Endothelial cell of umbilical vein (primary cell): ENCODE measurements around the gene RAP1GAP2. TPM values are rescaled to one million over a fixed set of nuclear protein-coding genes. Genes with fewer than 3 reads are reported as not detected.

ENCODE experiments used
- BruUV-seq: library from RNA; stranded (reverse); fragments of 400-500 nt; replicated peaks from 2 replicates; lab custom pipeline; 2021; lab: Mats Ljungman, UMichigan
- CTCF ChIA-PET: fragments of 300-600, 350-600 bp; sonication (Branson Sonifier 250); formaldehyde crosslinking; loops from one replicate; lab custom pipeline; 2021; ENCODE audit warnings: antibody characterized with exemption, inconsistent platforms; lab: Charles Lee
- POLR2A ChIA-PET: fragments of 300-600, 350-600 bp; sonication (Branson Sonifier 250); formaldehyde crosslinking; loops from one replicate; lab custom pipeline; 2021; ENCODE audit warnings: antibody characterized with exemption, inconsistent platforms; lab: Charles Lee
- DNase-seq: peaks from one replicate; pipeline ENCODE4 v3.0.0-alpha.2; 2011; ENCODE audit warnings: low read depth, low spot score
- FAIRE-seq: peaks from 2 replicates; lab custom pipeline; 2011; peaks lifted over from hg19 to GRCh38; lab: Jason Lieb, UNC
- H2AFZ ChIP-seq: 2 replicates; pipeline ENCODE4 v1.6.0; 2012; ENCODE audit warnings: low read depth, low read length, control low read depth, inconsistent platforms
- H3K27ac ChIP-seq: 2 replicates; pipeline ENCODE4 v1.5.1; 2011; ENCODE audit warnings: low read depth, mild to moderate bottlenecking, control low read depth, low read length, moderate library complexity; ENCODE audit not compliant: insufficient read depth
- H3K27me3 ChIP-seq, 2 experiments: 2 replicates each; pipeline versions ENCODE4 v1.6.0 to v1.6.1; 2011; ENCODE audit warnings: low read length in 2 of 2, mixed read lengths in 1 of 2; ENCODE audit not compliant: control insufficient read depth in 2 of 2, insufficient read depth in 2 of 2
- H3K36me3 ChIP-seq, 2 experiments: 2 replicates in 1 of 2; 3 replicates in 1 of 2; pipeline ENCODE4 v1.5.1; 2011; ENCODE audit warnings: low read length in 2 of 2, mild to moderate bottlenecking in 1 of 2, moderate library complexity in 1 of 2; ENCODE audit not compliant: control insufficient read depth in 2 of 2, insufficient read depth in 2 of 2; ENCODE audit errors: extremely low read depth in 1 of 2
- H3K4me1 ChIP-seq: 3 replicates; pipeline ENCODE4 v1.5.1; 2011; ENCODE audit warnings: mild to moderate bottlenecking, low read length; ENCODE audit not compliant: control insufficient read depth, insufficient read depth; ENCODE audit errors: extremely low read depth
- H3K4me2 ChIP-seq: 2 replicates; pipeline ENCODE4 v1.6.1; 2011; ENCODE audit warnings: low read length, control low read depth, mixed read lengths; ENCODE audit not compliant: insufficient read depth
- H3K4me3 ChIP-seq, 3 experiments: fragments of 200-600 bp in 1 of 3; sonication (generic), shearing (Covaris generic) in 1 of 3; replicated peaks in 1 of 3; 2 replicates each; pipeline ENCODE4 v1.5.1; 2011 to 2016; ENCODE audit warnings: control low read depth in 3 of 3, low read length in 3 of 3, mild to moderate bottlenecking in 2 of 3, inconsistent platforms in 1 of 3, low read depth in 1 of 3, moderate library complexity in 1 of 3; ENCODE audit not compliant: insufficient read depth in 1 of 3
- H3K79me2 ChIP-seq: 2 replicates; pipeline ENCODE4 v1.6.0; 2012; ENCODE audit warnings: low read length, inconsistent platforms; ENCODE audit not compliant: control insufficient read depth, insufficient read depth
- H3K9ac ChIP-seq: replicated peaks from 2 replicates; pipeline ENCODE3; 2011; ENCODE audit warnings: low read length, control low read depth; ENCODE audit not compliant: insufficient read depth; ENCODE audit errors: extremely low read depth
- H3K9me1 ChIP-seq: replicated peaks from 3 replicates; pipeline ENCODE4 v1.6.0; 2011; ENCODE audit warnings: mild to moderate bottlenecking, low read length; ENCODE audit not compliant: control insufficient read depth, insufficient read depth; ENCODE audit errors: extremely low read depth
- H3K9me3 ChIP-seq: replicated peaks from 2 replicates; pipeline ENCODE4 v1.5.1; 2012; ENCODE audit warnings: low read length, inconsistent platforms; ENCODE audit not compliant: control insufficient read depth, insufficient read depth
- H4K20me1 ChIP-seq: replicated peaks from 2 replicates; pipeline ENCODE3; 2011; ENCODE audit warnings: mild to moderate bottlenecking, low read length; ENCODE audit not compliant: control insufficient read depth, insufficient read depth; ENCODE audit errors: extremely low read depth
- EZH2 ChIP-seq: IDR thresholded peaks from 2 replicates; pipeline ENCODE4 v1.6.1; 2012; ENCODE audit warnings: borderline replicate concordance, low read depth, mild to moderate bottlenecking, moderate library complexity, low read length, inconsistent platforms; ENCODE audit not compliant: severe bottlenecking
- FOS ChIP-seq: IDR thresholded peaks from 2 replicates; pipeline ENCODE4 v1.6.1; 2011; ENCODE audit warnings: mild to moderate bottlenecking, low read length, moderate library complexity, borderline replicate concordance; ENCODE audit not compliant: insufficient read depth
- GATA2 ChIP-seq: IDR thresholded peaks from 2 replicates; pipeline ENCODE4 v1.7.0; 2011; ENCODE audit warnings: low read depth, mild to moderate bottlenecking, moderate library complexity, mixed read lengths, low read length; ENCODE audit not compliant: insufficient read length, insufficient read depth
- MAX ChIP-seq: IDR thresholded peaks from 2 replicates; pipeline ENCODE4 v1.6.1; 2011; ENCODE audit not compliant: insufficient read depth, insufficient read length
- MYC ChIP-seq: IDR thresholded peaks from one replicate; pipeline ENCODE4 v1.6.1; 2011; ENCODE audit warnings: mild to moderate bottlenecking, low read depth, low read length
- POLR2A ChIP-seq: IDR thresholded peaks from 2 replicates; pipeline ENCODE4 v1.6.1; 2012; ENCODE audit warnings: low read depth, mild to moderate bottlenecking, control low read depth, low read length
- dilution Hi-C: fragments of 300-500 bp; cut with MboI; formaldehyde crosslinking; loops from one replicate; pipeline ENCODE4 v1.15.0; 2019; ENCODE audit warnings: low sequenced_read_pairs; ENCODE audit not compliant: extremely low pct_ligation_motif_present
- intact Hi-C: fragments of 100-400 bp; cut with micrococcal nuclease; formaldehyde crosslinking; loops from one replicate; pipeline ENCODE4 v1.10.0; 2022
- polyA plus RNA-seq, 4 experiments: library from polyadenylated mRNA; depleted of rRNA in 3 of 4; stranded (reverse) in 3 of 4; unstranded in 1 of 4; fragments of >200 nt; gene quantifications; 2 replicates each; pipeline versions ENCODE4 v1.2.1 to v1.2.3, GENCODE V29; 2011 to 2012; ENCODE audit warnings: missing spikeins in 1 of 4
- total RNA-seq: library from RNA; stranded (reverse); gene quantifications from 2 replicates; pipeline ENCODE4 v1.2.3, GENCODE V29; 2021
- TF ChIP-seq, protein P1 (sequence below), 2 donors: IDR thresholded peaks; 1 replicate in 1 of 2; 2 replicates in 1 of 2; pipeline ENCODE4 v1.5.1; 2011; ENCODE audit warnings: low read length in 2 of 2, mild to moderate bottlenecking in 2 of 2, moderate library complexity in 2 of 2, control low read depth in 1 of 2, inconsistent platforms in 1 of 2, low read depth in 1 of 2; ENCODE audit not compliant: insufficient read depth in 1 of 2; ENCODE audit errors: extremely low read depth in 1 of 2

The RAP1GAP2 gene
- total and polyA plus RNA-seq, 2 donors (not counting 3 experiments of a cell fraction or from before 2014, with no cell fraction given) = 1.4 to 3.6 TPM

GRCh38 chr17:2957631-2958286 is 161.5 kb downstream of the RAP1GAP2 start:
- Histone ChIP-seq H2AFZ (no peak overlapping the region), H3K4me1 (peaks cover 30% of the 10 kb centered on the region), H3K4me3 (no peak overlapping the region), H3K9me1 (no peaks in the 10 kb centered on the region), H3K27ac (no peak overlapping the region), H3K4me2 (no peak overlapping the region), H4K20me1 (no peaks in the 10 kb centered on the region), H3K36me3 (no peaks in the 10 kb centered on the region), H3K9me3 (no peaks in the 10 kb centered on the region), H3K27me3 (no peaks in the 10 kb centered on the region), H3K79me2 (no peaks in the 10 kb centered on the region), H3K9ac (no peak overlapping the region)
- intact Hi-C loops (no loop called here), dilution Hi-C loops (no loop called here)
- TF ChIP-seq MYC (no peak), FOS (no peak), POLR2A (no peak), GATA2 (no peak), EZH2 (no peak), MAX (no peak)
- TF ChIP-seq, protein P1, sequence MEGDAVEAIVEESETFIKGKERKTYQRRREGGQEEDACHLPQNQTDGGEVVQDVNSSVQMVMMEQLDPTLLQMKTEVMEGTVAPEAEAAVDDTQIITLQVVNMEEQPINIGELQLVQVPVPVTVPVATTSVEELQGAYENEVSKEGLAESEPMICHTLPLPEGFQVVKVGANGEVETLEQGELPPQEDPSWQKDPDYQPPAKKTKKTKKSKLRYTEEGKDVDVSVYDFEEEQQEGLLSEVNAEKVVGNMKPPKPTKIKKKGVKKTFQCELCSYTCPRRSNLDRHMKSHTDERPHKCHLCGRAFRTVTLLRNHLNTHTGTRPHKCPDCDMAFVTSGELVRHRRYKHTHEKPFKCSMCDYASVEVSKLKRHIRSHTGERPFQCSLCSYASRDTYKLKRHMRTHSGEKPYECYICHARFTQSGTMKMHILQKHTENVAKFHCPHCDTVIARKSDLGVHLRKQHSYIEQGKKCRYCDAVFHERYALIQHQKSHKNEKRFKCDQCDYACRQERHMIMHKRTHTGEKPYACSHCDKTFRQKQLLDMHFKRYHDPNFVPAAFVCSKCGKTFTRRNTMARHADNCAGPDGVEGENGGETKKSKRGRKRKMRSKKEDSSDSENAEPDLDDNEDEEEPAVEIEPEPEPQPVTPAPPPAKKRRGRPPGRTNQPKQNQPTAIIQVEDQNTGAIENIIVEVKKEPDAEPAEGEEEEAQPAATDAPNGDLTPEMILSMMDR (IDR thresholded peaks at IDR 0.05; ENCODE audit: extremely low read depth in 1 of 2, insufficient read depth in 1 of 2, low read depth in 1 of 2, low read length in 2 of 2) = no peak
- ChIA-PET POLR2A (no interaction called here), CTCF (interaction anchor here (1.0 kb wide), 1 partner anchor 109 kb away, joined by 4 read pairs; no protein-coding TSS in a partner anchor)
- FAIRE-seq (no peak), DNase-seq (no peak)
- no TSS peak for BruUV-seq
